Middle frontal gyrus (tissue), 1 donor: Measurements from ENCODE around the gene CR1L.
"Not testable (repeated sequence)": the region's sequence is repeated elsewhere in the genome, so short reads cannot be mapped to it uniquely, and the experiment has no call there.

Experiments
- DNase-seq: peaks from one replicate; pipeline ENCODE4 v3.0.0-alpha.2; 2015; ENCODE audit warnings: low spot score; ENCODE audit errors: extremely low spot score

Gene CR1L

GRCh38 chr1:207646171-207646570, 1.2 kb downstream of the CR1L start:
- no peak for DNase-seq

GRCh38 chr1:207646944-207647579, 2.1 kb downstream of the CR1L start:
- DNase-seq: no peak

- no peak for DNase-seq
Measured at GRCh38 chr1:207647671-207648333, 2.9 kb downstream of the CR1L start.

- no peak for DNase-seq
Measured at GRCh38 chr1:207648334-207649209, 3.6 kb downstream of the CR1L start.

GRCh38 chr1:207649210-207649753, 4.3 kb downstream of the CR1L start:
- no peak for DNase-seq

GRCh38 chr1:207649865-207650580, 5.1 kb downstream of the CR1L start:
- no peak for DNase-seq

- no peak for DNase-seq
Measured at GRCh38 chr1:207651583-207651982, 6.7 kb downstream of the CR1L start.

- DNase-seq: no peak
Measured at GRCh38 chr1:207654320-207654719, 9.4 kb downstream of the CR1L start.

- DNase-seq: no peak
Measured at GRCh38 chr1:207658408-207658807, 13.5 kb downstream of the CR1L start.

- no peak for DNase-seq
Measured at GRCh38 chr1:207658904-207659485, 14.1 kb downstream of the CR1L start.

- DNase-seq: no peak
Measured at GRCh38 chr1:207659545-207660153, 14.7 kb downstream of the CR1L start.

GRCh38 chr1:207661420-207661819, 16.5 kb downstream of the CR1L start:
- DNase-seq: not testable (repeated sequence)

GRCh38 chr1:207666342-207666741, 21.4 kb downstream of the CR1L start:
- no peak for DNase-seq

- no peak for DNase-seq
Measured at GRCh38 chr1:207669528-207670009, 24.6 kb downstream of the CR1L start.

- DNase-seq: no peak
Measured at GRCh38 chr1:207670192-207670591, 25.3 kb downstream of the CR1L start.

- no peak for DNase-seq
Measured at GRCh38 chr1:207670997-207671396, 26.1 kb downstream of the CR1L start.

GRCh38 chr1:207672522-207673130, 27.7 kb downstream of the CR1L start:
- no peak for DNase-seq

- no peak for DNase-seq
Measured at GRCh38 chr1:207673399-207673798, 28.5 kb downstream of the CR1L start.

- no peak for DNase-seq
Measured at GRCh38 chr1:207676153-207676552, 31.2 kb downstream of the CR1L start.
